ENCODE data around the gene RNF183. TPM values are rescaled to one million over a fixed set of nuclear protein-coding genes. Genes with fewer than 3 reads are reported as not detected.

Gene RNF183, protein sequence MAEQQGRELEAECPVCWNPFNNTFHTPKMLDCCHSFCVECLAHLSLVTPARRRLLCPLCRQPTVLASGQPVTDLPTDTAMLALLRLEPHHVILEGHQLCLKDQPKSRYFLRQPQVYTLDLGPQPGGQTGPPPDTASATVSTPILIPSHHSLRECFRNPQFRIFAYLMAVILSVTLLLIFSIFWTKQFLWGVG
- total RNA-seq, result 0.34 TPM in 1 of 2 replicates, not detected in the other

DNA sequence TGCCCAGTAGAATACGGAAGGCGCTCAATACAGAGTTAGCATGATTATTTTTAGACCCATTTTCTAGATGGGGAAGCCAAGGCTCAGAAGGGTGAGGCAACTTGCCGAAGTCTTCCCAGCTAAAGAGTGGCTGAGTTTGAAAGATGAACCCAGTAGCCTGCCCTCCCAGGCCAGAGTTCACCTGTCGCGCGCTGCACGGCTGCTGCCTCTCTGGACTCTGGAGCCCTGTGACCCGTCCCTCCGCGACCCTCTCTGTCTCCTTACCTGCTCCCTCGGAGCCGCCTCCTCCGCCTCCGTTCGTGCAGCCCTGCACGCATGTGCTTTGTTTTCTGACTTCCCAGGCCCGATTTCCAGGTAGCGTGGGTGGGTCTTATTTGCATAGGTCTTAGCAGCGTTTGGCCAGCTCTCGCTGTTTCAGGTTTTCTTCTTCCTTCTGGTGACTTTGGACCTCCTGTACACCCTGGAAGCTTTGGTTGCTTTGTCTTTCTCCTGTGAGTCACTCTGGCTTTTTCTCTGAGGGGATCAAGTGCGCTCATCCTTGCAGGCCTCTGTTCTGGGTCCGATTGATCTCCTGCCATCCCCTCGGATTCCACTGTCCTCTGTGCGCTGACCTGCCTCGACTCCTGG, at the start of gene RNF183:
Gene RNF183, minus strand, starts transcription at position 585 of the 627 bp plus-strand sequence. CDS start 5,192 bp downstream, outside the sequence.
- intact Hi-C loops (cut with micrococcal nuclease), result no loop called here

DNA sequence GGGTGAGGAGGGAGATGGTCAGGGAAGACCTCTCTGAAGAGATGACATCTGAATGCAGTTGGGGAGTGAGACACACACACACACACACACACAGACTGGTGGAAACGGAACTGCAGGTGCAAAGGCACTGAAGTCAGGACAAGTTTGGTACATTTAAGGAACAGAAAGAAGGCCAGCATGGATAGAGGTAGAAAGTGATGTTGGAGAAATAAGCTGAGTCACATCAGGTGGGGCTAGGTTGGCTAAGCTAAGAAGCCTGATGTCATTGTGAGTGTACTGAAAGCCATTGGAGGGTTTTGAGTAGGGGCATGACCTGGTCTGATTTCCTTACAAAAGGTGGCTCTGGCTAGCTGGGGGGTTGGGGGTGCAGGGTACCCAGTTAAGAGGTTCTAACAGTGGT, 49.2 kb upstream of the RNF183 start:
- intact Hi-C loops (cut with micrococcal nuclease), result no loop called here

DNA sequence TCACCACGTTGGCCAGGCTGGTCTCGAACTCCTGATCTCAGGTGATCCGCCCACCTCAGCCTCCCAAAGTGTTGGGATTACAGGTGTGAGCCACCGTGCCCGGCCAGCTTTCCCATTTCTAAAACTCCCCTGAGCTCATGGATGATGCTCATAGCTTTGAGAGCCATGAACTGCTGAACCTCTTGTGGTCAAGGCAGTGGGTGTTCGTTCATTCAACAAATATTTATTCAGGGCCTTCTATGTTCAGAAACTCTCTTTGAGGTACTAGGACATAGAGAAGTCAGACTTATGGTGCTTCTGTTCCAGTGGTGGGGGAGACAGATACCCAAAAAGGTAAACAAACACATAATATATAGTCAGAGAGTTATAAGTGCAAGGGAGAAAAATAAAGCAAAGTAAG, 48.8 kb upstream of the RNF183 start:
- intact Hi-C loops (cut with micrococcal nuclease), result no loop called here

DNA sequence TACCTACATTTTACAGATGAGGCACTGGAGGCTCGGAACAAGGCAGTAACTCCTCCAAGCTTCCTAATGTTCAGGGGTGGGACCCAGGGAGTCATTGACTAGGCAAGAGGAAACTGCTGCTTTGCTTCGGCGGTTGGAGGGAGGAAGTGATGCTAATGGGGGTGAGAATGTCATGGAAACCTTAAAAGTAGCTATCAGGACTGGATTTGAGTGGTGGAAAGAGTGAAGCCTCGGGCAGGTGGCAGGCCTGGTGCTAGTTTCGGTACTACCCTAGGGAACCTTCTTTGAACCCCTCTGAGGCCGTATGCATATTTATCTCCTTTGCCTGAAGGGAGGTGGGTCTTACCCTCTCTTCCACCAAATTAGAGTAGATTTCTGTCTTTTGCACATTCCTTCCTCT, 47.8 kb upstream of the RNF183 start:
- intact Hi-C loops (cut with micrococcal nuclease), result loop anchor here (1.0 to 2.0 kb wide), 7 partner anchors 25 to 166 kb away; partner anchors contain the start of genes ALAD, C9orf43, CDC26 and FKBP15

DNA sequence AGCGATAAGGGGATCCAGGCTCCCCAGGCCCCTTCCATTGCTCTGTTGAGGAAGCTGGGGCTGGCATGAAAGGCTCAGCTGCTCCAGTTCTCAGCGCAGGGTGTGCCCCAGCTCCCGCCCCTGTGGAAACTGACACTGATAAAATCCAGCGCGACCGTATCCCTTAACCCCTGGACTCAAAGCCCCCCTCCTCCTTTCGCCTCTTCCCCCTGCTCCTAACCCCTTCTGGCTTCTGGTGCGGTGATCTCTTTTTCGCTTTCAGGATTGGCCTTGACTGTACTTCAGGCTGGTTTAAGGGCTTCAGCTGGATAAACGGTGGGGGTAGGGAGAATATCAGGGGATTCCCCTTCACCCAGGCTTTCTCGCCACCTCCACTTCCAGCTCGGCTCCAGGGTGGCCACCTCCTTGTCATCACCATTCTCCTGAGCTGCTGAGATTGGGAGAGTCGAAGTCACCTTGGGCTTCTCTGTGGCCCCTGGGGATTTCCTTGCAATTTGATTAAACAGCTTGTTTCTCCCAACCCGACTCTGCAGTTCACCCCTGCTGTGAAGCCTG, 47.0 kb upstream of the RNF183 start:
- intact Hi-C loops (cut with micrococcal nuclease), result loop anchor here (1.0 to 2.0 kb wide), 3 partner anchors 51 to 167 kb away; partner anchors contain the start of genes ALAD, FKBP15 and SLC31A1

DNA sequence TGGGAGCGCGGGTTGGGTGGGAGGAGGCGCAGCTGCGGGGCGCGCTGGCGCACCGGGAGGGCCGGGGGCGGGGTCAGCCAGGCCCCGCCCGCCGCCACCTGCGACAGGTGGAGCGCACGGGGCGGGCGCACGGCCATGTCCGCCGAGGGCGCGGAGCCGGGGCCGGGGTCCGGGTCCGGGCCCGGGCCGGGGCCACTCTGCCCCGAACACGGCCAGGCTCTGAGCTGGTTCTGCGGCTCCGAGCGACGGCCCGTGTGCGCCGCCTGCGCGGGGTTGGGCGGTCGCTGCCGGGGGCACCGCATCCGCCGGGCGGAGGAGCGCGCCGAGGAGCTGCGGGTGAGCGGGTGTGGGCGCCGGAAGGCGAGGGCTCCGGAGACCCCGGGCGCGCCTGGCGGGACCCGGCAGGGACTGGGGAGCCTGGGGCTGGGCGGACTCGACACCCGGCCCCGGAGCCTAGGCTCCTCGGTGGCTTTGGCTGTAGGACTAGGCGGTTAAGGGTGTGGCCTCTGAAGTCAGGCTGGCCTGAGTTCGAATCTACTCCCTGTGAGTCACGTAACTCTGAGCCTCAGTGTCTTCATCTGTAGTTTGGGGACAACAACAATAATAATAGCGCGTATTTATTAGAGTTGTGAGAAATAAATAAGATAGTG, 46.4 kb upstream of the RNF183 start, which contains the start of gene BSPRY:
Gene BSPRY, plus strand, starts transcription at position 97 of the 650 bp plus-strand sequence. Its CDS starts 39 bp downstream, at position 136.
- intact Hi-C loops (cut with micrococcal nuclease), result loop anchor here (1.0 to 10.0 kb wide), 5 partner anchors 9 to 1035 kb away; partner anchors contain the start of genes AKNA, ALAD, FKBP15 and SLC31A1

DNA sequence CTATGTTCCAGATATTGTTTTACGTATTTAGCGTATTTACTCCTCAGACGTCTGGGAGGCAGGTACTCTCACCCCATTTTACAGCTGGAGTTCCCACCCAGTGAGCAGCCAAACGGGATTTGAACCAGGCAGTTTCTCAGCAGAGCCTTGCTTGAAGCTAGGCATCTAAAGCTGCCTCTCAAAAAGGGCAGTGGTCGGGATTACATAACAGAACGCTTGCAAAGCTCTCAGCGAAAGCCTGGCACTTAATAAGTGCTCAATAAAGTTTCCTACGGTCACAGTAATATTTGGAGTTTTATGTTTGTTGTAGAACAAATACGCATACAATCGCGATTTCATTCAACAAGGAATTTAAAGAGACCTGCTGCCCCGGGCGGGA, 45.9 kb upstream of the RNF183 start:
- intact Hi-C loops (cut with micrococcal nuclease), result loop anchor here (1.0 to 10.0 kb wide), 2 partner anchors 9 to 1036 kb away; partner anchors contain the start of genes AKNA and WDR31

DNA sequence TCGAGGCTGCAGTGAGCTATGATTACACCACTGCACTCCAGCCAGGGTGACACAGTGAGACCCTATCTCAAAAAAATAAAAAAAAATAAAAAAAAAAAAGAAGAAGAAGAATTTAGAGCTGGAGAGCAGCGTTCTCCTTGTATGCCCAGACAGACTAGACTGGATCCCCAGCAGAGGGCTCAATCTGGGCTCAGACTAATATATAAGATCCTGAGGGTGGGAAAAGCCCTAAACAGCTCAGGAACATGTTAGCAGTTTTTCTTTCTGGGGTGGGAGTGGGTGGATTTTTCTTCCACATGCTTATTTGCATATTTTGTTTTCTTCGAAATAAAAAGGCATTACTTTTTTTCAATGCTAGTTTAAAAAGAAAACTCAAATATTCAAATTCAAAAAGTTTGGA, 45.3 kb upstream of the RNF183 start:
- intact Hi-C loops (cut with micrococcal nuclease), result loop anchor here (10.0 kb wide), 1 partner anchor 1036 kb away; the partner anchor contains the start of gene AKNA

DNA sequence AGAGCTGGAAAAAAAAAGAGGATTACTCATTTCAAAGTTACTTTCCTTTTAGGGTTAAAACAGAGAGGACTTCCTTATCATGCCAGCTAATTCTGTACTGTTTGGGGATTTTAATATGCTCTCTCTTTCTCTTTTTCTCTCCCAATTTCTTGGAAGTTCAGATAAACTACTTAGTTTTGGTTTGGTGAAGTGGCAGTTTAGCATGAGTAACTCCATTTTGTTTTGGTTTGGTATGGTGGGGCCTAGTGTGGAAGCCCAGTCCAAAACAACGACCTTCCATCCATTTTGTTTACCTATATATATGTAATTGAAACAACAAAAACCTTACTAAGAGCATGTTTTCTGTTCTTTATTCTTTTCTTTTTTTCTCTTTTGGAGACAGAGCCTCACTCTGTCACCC, 42.5 kb upstream of the RNF183 start:
- intact Hi-C loops (cut with micrococcal nuclease), result loop anchor here (10.0 kb wide), 1 partner anchor 1039 kb away; the partner anchor contains the start of gene AKNA

DNA sequence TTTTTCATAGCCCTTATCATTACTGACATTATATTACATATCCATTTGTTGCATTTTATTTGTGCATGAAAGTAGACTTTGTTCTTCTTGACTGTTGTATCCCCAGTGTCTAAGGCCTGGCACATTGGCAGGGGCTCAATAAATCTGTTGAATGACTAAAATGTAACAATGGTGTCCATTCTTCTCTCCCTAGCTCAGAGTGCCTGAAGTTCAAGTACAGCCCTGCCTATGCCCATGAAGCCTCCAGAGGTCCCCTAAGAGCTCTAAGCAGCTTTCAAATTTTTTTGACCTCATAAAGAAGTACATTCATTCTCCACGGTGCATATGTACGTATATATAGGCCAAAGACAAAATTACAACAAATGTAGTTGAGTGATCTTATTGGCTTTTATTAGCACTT, 42.0 kb upstream of the RNF183 start:
- intact Hi-C loops (cut with micrococcal nuclease), result loop anchor here (10.0 kb wide), 1 partner anchor 1040 kb away; the partner anchor contains the start of gene AKNA

DNA sequence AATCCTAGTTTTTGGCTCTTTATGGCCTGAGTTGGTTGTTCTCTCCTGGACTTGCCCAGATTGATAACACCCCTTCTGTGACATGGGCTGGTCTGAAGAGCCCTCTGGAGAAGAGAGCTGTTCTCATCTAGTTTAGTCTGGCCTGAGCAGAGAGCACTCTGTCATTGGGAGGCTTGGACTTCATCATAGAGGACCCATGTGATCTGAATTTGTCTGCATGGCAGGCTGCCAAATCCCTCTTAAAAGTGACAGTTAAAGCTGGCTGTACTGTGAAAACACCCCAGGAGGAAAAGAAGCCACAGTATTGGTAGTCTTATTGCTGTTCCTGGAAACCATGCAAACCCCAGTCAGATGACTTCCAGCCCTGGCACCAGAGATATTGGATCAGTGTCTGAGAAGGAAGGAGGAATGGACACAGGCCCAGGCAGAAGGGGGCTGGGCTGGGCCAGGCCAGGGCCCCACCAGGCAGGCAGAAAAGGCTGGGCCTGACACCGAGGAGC, 40.6 kb upstream of the RNF183 start:
- intact Hi-C loops (cut with micrococcal nuclease), result loop anchor here (5.0 to 10.0 kb wide), 3 partner anchors 191 to 1041 kb away; partner anchors contain the start of genes AKNA and SLC31A2

DNA sequence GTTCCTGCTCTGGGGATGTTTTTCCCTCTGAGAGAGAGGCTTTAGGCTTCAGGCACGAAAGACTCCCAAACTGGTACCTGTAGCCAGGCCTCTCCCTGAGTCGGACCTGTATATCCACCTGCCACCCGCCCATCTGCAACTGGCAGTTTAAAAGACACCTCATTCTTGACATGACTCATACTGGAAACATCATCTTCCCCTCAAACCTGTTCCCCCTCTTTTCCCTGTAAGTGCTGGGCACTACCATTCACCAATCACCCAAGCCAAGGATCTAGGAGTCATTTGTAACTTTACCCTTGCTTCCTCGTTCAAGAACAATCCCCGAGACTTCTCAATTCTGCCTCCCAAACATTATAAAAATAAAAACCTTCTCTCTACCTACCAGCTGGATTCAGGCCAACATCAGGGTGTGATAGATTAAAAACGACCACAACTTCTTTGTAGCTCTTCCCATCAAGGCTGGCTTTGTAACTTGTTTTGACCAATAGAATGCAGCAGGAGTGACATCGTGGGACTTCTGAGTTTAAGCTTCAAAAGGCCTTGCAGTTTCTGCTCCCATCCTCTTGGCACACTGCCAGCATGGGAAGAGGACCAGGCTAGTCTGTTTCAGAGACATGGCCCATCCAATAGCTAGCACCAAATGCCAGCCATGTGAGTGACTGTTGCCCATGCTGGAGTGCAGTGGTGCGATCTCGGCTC, 38.7 kb upstream of the RNF183 start:
- intact Hi-C loops (cut with micrococcal nuclease), result loop anchor here (5.0 to 10.0 kb wide), 3 partner anchors 190 to 1043 kb away; partner anchors contain the start of genes AKNA and SLC31A2

DNA sequence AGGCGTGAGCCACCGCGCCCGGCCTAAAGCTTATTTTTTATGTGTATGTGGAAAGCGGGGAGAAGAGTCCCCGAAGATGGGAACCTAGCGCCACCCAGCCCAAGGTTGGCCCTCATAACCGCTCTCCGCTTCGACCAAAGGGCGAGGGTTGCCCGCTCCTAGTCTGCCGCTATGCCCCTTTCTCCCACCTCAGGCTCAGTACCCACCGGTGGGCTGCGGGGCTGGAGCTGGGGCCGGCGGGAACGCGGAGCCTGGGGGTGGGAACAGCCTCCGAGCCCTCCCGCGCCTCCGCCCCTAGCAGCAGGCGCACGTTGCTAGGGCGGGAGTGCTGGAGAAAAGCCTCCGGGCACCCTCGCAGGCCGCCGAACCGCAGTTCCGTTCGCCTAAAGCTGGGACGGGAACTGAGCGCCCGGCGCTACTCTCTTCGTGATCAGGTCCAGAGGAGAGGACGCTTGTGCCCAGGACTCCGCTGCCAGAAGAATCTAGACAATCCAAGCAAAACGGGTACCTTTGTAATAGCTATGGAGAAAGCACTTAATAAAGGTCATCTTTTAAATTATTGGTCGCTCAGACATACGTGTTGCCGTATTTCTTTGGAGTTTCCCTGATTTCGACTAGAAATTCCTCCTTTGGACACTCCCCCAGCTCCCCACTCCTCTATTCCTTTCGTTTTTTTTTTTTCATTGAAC, 37.0 kb upstream of the RNF183 start, which contains the start of gene WDR31:
Gene WDR31, minus strand, starts transcription at position 265 of the 689 bp plus-strand sequence. CDS start 8,253 bp downstream, outside the sequence.
- intact Hi-C loops (cut with micrococcal nuclease), result loop anchor here (1.0 to 10.0 kb wide), 9 partner anchors 9 to 1045 kb away; partner anchors contain the start of genes AKNA, ALAD, BSPRY and C9orf43

DNA sequence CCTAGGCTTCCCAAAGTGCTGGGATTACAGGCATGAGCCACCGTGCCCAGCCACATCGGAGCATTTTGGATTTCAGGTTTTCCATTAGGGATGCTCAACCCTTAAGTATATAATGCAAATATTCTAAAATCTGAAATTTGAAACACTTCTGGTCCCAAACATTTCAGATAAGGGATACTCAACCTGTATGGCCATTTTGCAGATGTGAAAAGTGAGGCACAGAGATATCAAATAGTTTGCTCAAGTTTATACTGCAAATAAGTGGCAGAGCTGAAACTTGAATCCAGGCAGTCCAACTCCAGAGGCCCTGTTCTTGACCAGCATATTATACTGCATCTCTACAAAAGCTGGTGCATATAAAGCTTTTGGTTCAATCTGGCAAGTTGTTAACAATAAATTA, 34.5 kb upstream of the RNF183 start:
- intact Hi-C loops (cut with micrococcal nuclease), result no loop called here

DNA sequence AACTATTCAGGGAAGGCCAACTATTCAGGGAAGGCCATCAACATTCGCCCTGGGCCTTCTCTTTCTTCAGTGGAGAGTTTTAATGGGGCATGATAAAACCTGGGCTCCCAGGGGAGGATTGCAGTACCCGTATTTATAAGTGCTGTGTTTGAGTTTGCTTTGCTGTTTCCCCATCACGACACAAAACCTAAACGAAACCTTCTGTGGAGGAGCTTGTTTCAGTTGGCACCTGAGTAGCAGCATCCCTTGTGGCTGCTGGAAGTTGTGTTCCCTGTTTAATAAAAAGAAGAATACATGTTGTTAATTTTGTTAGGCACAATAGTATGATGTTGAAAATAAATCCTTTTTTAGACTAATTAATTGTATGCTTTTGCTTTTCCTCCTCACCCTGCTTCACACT, 28.6 kb upstream of the RNF183 start:
- intact Hi-C loops (cut with micrococcal nuclease), result no loop called here

DNA sequence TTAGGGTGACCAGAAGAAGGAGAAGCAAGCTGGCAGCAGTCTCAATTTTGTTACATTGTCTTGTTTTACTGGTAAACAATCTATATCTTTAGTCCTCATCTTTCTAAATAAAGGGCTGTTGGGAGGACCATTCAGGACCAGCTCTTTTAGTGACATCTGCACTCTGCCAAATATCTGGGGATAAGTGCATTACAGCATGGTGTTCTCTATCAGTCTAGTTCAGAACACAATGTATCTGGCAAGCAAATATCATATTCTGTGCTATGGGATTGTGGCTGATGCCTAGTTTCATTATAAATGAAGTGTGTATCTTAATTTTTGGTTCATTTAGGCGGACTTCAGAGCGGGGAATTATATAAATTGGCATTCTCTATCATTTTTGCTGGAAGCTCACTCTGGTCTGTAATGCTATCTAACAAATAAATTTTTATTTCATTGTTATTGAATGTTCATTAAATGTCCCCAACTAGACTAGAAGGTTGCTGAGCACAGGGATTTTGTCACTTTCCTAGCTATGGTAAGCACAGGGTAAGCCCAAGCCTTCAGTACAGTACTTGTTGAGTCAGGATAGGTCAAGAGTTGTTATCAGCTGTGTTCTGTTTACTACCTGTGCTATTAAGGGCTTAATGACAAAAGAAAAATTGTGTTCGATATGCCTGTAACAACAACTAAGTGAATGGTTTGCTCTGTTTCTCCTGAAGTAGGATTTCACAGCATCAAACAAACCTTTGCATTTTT, 25.0 kb upstream of the RNF183 start:
- intact Hi-C loops (cut with micrococcal nuclease), result no loop called here

DNA sequence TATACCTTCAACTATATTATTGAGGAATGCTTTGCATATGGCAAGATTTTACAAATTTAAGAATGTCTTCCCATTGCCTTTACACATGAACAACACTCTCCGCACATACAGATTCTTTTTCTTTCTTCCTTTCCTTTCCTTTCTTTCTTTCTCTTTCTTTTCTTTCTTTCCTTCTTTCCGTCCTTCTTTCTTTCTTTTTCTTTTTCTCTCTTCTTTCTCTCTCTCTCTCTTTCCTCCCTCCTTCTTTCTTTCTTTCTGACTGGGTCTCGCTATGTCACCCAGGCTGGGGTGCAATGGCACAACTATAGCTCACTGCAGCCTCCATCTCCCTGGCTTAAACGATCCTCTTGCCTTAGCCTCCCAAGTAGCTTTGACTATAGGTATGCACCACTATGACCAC, 23.1 kb upstream of the RNF183 start:
- intact Hi-C loops (cut with micrococcal nuclease), result no loop called here

DNA sequence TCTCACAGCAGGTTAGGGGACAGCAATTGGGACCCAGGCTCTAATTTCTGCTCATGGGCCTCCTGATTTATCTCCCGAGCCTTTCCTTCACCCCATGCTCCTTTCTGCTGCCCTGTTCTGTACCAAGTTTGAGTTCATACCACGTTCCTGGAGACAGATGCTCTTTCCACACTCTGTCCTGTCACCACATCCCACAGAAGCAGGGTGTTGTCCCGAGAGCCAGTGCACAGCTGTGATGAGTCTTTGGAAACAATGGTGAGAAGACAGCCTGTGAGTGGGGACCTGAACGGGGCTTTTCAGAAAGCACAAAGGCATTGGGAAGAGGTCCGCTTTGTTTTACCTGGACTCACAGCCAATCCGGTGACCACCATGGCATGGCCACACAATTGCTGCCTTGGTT, 19.5 kb upstream of the RNF183 start:
- intact Hi-C loops (cut with micrococcal nuclease), result no loop called here

DNA sequence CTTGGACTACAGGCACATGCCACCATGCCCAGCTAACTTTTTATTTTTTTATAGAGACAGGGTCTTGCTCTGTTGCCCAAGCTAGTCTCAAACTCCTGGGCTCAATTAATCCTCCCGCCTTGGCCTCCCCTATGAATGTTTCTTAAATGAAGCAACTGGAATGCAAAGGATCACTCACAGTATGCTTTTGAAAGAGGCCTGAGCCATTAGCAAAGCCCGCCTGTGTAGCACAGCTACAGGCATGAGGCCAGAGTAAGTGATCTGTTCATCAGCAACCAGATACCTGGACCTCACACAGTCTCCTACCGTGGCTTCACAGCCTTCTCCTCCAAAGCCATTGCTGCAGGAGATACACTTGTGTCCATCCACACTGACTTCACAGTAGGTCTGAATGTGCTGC, 16.9 kb upstream of the RNF183 start:
- intact Hi-C loops (cut with micrococcal nuclease), result no loop called here
